NCI-H526 treated with DMSO at 0.1 percent for 48 hours (cell line): ENCODE data around the gene DTNB.

Experiments used
- DNase-seq: peaks from one replicate; lab custom pipeline; 2025; lab: John Stamatoyannopoulos, UW

The DTNB gene

GRCh38 chr2:25341011-25341727, 332.2 kb downstream of the DTNB start:
- DNase-seq: no peak

- no peak for DNase-seq
Observed at GRCh38 chr2:25340181-25340921, 333.0 kb downstream of the DTNB start.

- DNase-seq: peak; percentile 14
Observed at GRCh38 chr2:25339791-25340180, 333.6 kb downstream of the DTNB start.

- DNase-seq: no peak
Observed at GRCh38 chr2:25339211-25339674, 334.1 kb downstream of the DTNB start.

- DNase-seq: no peak
Observed at GRCh38 chr2:25338401-25338800, 335.0 kb downstream of the DTNB start.

- DNase-seq: no peak
Observed at GRCh38 chr2:25337891-25338290, 335.5 kb downstream of the DTNB start.

GRCh38 chr2:25337276-25337675, 336.1 kb downstream of the DTNB start:
- DNase-seq: no peak

- DNase-seq: no peak
Observed at GRCh38 chr2:25336383-25336841, 337.0 kb downstream of the DTNB start.

GRCh38 chr2:25335971-25336370, 337.4 kb downstream of the DTNB start:
- no peak for DNase-seq

- no peak for DNase-seq
Observed at GRCh38 chr2:25335204-25335603, 338.2 kb downstream of the DTNB start.

- DNase-seq: no peak
Observed at GRCh38 chr2:25334482-25334881, 338.9 kb downstream of the DTNB start.

GRCh38 chr2:25333981-25334380, 339.4 kb downstream of the DTNB start:
- no peak for DNase-seq

GRCh38 chr2:25332571-25332970, 340.8 kb downstream of the DTNB start:
- DNase-seq: no peak

GRCh38 chr2:25331686-25332365, 341.6 kb downstream of the DTNB start:
- no peak for DNase-seq

- no peak for DNase-seq
Observed at GRCh38 chr2:25330937-25331336, 342.4 kb downstream of the DTNB start.

- DNase-seq: no peak
Observed at GRCh38 chr2:25330273-25330672, 343.1 kb downstream of the DTNB start.

- no peak for DNase-seq
Observed at GRCh38 chr2:25328152-25329085, 345.0 kb downstream of the DTNB start.
